Measurements from ENCODE around the gene SLC6A2. TPM values are rescaled to one million over a fixed set of nuclear protein-coding genes. Genes with fewer than 3 reads are reported as not detected.

The SLC6A2 gene
- total and polyA plus RNA-seq, 2 experiments from 2014 or later, result 0.35 to 0.39 TPM

GRCh38 chr16:55690841-55691240, 35.1 kb downstream of the SLC6A2 start:
- no peaks in the 10 kb centered on the region for H3K27me3 ChIP-seq (ENCODE audit: insufficient read depth)

More at GRCh38 chr16:55690841-55691240, 35.1 kb downstream of the SLC6A2 start:
- Histone ChIP-seq H3K36me3 (ENCODE audit: insufficient read depth) (no peaks in the 10 kb centered on the region), H3K79me2 (replicated peaks; ENCODE audit: insufficient read depth) (no peaks in the 10 kb centered on the region), H3K4me1 (ENCODE audit: insufficient read depth) (no peaks in the 10 kb centered on the region), H3K9me2 (ENCODE audit: insufficient read depth) (peaks cover 11% of the 10 kb centered on the region), H3F3A (replicated peaks; ENCODE audit: low read depth) (no peaks in the 10 kb centered on the region), H3K27ac (ENCODE audit: low read depth) (no peak overlapping the region), H3K4me3 (no peak overlapping the region), H4K20me1 (replicated peaks; ENCODE audit: insufficient read depth) (no peaks in the 10 kb centered on the region), H2AFZ (no peak overlapping the region), H3K4me2 (no peak overlapping the region)
- no peak overlapping the region for H3K4me3 Mint-ChIP-seq
- DNase-seq (ENCODE audit: low spot score) (no peak), ATAC-seq (no peak)
- H3K4me1 Mint-ChIP-seq, result peaks cover 12% of the 10 kb centered on the region; the same call in 2 of the 3 replicates
- H3K27ac Mint-ChIP-seq, result no peak overlapping the region
- TF ChIP-seq CREB1 (CRISPR knock-in tag; IDR thresholded peaks at IDR 0.05; ENCODE audit: low read depth), result no peak
- TF ChIP-seq ZNF331 (CRISPR knock-in tag; IDR thresholded peaks at IDR 0.05; ENCODE audit: low read depth), result no peak
- TF ChIP-seq JUNB (IDR thresholded peaks at IDR 0.05; ENCODE audit: unreplicated experiment), result no peak
- no peak for TF ChIP-seq POLR2AphosphoS5 (IDR thresholded peaks at IDR 0.05; ENCODE audit: low read depth)
- TF ChIP-seq EZH2 (IDR thresholded peaks at IDR 0.05; ENCODE audit: low read depth, unreplicated experiment), result no peak
- no peak for TF ChIP-seq EZH2phosphoT487 (IDR thresholded peaks at IDR 0.05; ENCODE audit: unreplicated experiment)
- no peak for TF ChIP-seq REST (IDR thresholded peaks at IDR 0.05; ENCODE audit: unreplicated experiment)
- no peak for TF ChIP-seq ZNF114 (CRISPR knock-in tag; IDR thresholded peaks at IDR 0.05)
- TF ChIP-seq STAT1 (IDR thresholded peaks at IDR 0.05; ENCODE audit: unreplicated experiment), result no peak
- TF ChIP-seq ZNF462 (CRISPR knock-in tag; IDR thresholded peaks at IDR 0.05), result no peak
- TF ChIP-seq ETS1 (IDR thresholded peaks at IDR 0.05), result no peak
- no peak for TF ChIP-seq NANOG (IDR thresholded peaks at IDR 0.05; ENCODE audit: borderline replicate concordance)
- no peak for TF ChIP-seq CTCF (conservative IDR thresholded peaks at IDR 0.05; ENCODE audit: low read depth in 2 of 2)
- no peaks in the 10 kb centered on the region; the same call in 1 of the 3 replicates for H3K9me3 Mint-ChIP-seq
- H3K27me3 Mint-ChIP-seq (ENCODE audit: insufficient read depth, low read depth, poor library complexity), result no peaks in the 10 kb centered on the region
- no peaks in the 10 kb centered on the region; the same call in 1 of the 3 replicates for H3K36me3 Mint-ChIP-seq (ENCODE audit: low read depth)
